ENCODE results near the gene PZP. TPM values are rescaled to one million over a fixed set of nuclear protein-coding genes. Genes with fewer than 3 reads are reported as not detected.
A peak's percentile ranks its signal among the peaks of the same experiment; 100 is the strongest.

PZP gene
- total RNA-seq, 1 donor from 2014 or later = under 0.01 TPM

DNA sequence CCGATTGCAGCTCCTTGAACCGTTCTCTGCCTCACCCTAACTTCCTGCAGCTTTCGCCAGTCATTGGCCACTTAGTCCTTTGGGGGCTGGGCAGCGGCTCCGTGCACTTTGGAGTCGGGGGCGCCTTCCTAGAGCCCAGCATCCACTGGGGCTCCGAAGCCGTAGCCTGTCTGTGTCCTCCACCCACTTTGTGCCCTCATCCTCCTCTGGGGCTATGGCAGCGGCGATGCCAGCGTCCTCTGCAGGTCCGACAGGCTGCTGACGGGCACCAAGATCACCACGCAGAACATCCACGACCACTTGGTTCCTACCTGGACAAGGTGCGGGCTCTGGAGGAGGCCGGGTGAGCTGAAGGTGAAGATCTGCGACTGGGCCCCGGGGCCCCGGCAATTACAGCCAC lies 80.7 kb downstream of the PZP start:
- no peak for DNase-seq (ENCODE audit: low read depth in 2 of 2)

DNA sequence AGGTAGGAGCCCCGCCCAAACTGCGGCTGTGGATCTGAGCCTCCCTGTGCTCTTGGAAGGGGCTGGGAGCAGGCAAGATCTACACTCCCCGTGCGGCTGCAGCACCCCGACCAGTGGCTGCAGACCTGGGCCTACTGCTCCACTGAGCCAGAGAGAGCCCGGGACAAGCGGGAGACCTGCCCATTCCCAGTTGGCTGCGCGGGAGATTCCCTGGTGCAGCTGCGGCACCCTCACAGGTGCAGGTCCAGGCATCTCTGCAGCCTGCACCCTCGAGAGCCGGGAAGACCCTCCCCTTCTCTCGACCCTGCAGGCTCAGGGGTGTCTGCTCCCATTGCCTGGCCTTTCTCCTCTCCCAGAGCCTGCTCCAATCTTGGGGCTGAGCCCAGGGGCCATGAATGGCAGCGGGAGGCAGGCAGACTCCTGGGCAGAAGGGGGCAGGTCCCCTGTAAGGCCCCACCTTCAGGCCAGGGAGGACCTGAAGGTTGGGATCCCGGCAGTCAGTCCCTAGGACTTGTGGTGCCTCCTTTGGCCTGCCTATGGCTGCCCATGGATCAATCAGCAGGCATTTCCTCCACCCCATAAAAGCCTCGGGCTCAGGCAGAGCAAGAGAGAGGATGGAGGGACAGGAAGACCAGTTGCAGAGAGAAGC lies 83.7 kb downstream of the PZP start:
- DNase-seq (ENCODE audit: low read depth in 2 of 2) = no peak

- DNase-seq (ENCODE audit: low read depth in 2 of 2) = no peak
Observed at GRCh38 chr12:9123781-9124382, 84.3 kb downstream of the PZP start.

- DNase-seq (ENCODE audit: low read depth in 2 of 2) = peak in 1 of 2 donors; percentile 21
Observed at GRCh38 chr12:9122091-9122609, 86.0 kb downstream of the PZP start.

DNA sequence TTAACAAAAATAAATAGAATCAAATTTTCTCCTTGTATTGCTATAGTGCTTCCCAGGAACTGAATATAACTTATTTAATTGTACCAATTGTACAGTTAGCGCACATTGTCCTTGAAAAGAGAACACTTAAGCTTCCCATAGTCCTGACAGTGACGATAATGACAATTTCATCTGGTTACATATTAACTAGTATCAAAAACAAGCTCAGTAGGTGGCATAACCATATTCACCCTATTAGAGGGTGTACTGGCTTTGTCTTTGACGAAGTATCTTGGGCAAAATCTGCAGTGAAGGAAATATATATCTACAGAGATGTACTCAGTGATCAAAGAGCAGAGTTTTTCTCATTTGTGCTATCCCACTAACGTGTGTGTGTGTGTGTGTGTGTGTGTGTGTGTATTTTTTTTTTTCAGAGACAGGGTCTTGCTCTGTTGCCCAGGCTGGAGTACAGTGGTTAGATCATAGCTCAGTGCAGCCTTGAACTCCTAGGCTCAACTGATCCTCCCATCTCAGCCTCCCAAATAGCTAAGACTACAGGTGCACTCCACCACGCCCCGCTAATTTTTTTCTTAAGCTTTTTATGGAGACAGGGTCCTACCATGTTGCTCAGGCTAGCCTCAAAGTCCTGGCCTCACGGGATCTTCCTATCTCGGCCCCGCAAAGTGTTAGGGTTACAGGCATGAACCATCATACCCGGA lies 87.6 kb downstream of the PZP start:
- no peak for DNase-seq (ENCODE audit: low read depth in 2 of 2)

DNA sequence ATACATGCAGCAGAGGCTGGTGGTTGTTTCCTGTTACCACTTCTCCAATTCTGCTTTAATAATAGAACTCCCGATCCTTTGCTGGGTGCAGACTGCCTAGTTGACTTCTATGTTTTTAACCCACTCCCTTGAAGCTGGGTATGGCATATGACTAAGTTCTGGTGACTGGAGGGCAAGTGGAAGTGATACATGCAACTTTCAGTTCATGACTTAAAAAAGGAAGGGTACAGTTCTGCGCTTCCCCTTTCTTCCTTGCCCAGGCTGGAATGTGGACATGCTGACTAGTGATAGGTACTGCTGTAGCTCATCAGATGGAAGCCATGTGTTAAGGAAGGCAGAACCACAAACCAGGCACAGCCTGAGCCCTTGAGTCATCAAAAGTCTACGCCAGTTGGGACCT lies 90.0 kb downstream of the PZP start:
- DNase-seq (ENCODE audit: low read depth in 2 of 2) = no peak

GRCh38 chr12:9115731-9116559 lies 92.2 kb downstream of the PZP start, which contains the start of gene A2M:
Gene A2M, minus strand, starts transcription at chr12:9115919. Its CDS starts 70 bp downstream, at chr12:9115849.
- peak; percentile 14 to 31 for DNase-seq (ENCODE audit: low read depth in 2 of 2)

GRCh38 chr12:9114946-9115345 lies 93.2 kb downstream of the PZP start:
- DNase-seq (ENCODE audit: low read depth in 2 of 2) = no peak

GRCh38 chr12:9113987-9114309 lies 94.2 kb downstream of the PZP start:
- no peak for DNase-seq (ENCODE audit: low read depth in 2 of 2)

GRCh38 chr12:9113296-9113986 lies 94.8 kb downstream of the PZP start:
- DNase-seq (ENCODE audit: low read depth in 2 of 2) = no peak

- no peak for DNase-seq (ENCODE audit: low read depth in 2 of 2)
Observed at GRCh38 chr12:9112076-9112853, 95.9 kb downstream of the PZP start.

GRCh38 chr12:9111525-9111924 lies 96.7 kb downstream of the PZP start:
- DNase-seq (ENCODE audit: low read depth in 2 of 2) = no peak

DNA sequence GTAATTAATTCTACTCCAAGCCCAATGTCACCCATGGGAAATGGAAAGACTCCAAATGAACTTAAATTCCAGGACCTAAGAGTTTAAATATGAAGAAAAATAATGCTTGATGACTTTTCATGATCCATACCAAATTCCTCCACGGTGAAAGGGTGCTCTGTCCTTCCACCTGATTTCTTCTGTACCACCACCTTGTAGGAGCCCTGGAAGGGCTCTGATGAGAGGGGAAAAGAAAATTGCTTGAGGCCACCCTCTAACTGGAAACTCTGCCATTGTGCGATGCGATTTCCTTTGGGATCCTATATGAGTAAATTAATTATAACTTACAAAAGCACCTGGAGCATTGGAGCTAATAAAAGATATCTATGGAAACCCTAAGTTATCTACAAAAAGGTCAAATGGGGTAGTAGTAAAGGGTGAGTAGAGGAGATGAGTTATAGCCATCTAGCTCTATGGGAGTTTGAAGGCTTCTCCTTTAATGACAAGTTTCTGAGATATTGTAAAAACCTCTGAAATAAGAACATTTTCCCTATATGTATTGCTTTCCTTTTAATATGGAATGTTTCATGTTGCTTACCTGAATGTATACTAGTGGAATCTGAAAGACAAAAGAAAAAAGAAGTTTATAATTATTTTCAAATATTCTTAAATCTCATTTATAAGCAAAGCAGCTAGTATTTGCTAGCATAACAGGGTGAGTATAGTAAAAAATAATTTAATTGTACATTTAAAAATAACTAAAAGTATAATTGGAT lies 98.3 kb downstream of the PZP start:
- DNase-seq (ENCODE audit: low read depth in 2 of 2) = no peak

GRCh38 chr12:9109213-9109522 lies 99.0 kb downstream of the PZP start:
- DNase-seq (ENCODE audit: low read depth in 2 of 2) = no peak

DNA sequence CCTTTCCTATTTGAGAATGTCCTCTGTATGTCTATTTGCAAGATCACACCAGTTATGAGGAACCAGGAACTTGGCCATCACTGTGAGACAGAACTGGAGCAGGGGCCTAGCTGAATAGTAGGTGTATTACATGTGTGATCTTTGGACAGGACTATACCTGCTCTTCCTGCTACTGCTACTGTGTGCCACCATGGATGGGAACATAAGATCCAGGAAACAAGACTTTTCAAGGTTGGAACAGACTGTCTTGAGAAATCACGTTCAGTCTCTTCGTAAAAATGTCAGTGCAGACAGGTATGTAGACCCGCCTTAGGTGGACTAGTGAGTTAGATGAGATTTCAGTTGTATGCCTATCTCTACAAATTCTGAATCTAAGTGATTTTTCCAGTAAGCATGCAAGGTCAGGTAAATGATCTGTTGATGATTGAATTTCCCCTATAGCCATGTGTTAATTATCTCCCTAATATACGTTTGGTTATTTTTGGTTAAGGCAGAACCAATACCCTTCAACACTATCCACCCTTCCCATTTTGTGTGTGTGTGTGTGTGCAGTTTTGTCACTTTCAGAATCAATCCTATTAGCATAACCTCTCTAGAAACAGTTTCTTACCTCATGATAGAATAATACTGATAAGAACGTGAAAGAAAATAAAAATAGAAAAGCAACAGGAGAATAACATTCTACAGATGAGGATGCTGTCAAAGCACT lies 99.5 kb downstream of the PZP start:
- no peak for DNase-seq (ENCODE audit: low read depth in 2 of 2)

DNA sequence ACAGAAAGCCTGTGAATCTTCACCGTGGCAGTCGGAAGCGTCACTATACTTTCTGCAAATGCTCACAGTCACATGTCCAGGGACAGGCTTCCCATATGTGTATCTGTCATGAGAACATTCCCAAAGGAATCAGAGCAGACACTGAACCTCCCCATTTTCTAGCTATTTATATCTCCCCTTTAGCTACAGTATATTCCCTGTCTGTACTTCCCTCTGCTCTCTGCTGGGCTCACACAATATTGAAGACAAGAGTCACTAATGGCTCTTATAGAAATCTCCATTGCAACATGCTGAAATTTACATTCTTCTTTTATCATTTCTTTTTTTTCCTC lies 100.7 kb downstream of the PZP start:
- DNase-seq (ENCODE audit: low read depth in 2 of 2) = no peak

GRCh38 chr12:9106610-9107541 lies 101.3 kb downstream of the PZP start:
- no peak for DNase-seq (ENCODE audit: low read depth in 2 of 2)

GRCh38 chr12:9106067-9106466 lies 102.1 kb downstream of the PZP start:
- no peak for DNase-seq (ENCODE audit: low read depth in 2 of 2)
